Gastroesophageal sphincter (tissue), 4 donors: Measurements from ENCODE around the gene CPA4. TPM values are rescaled to one million over a fixed set of nuclear protein-coding genes. Genes with fewer than 3 reads are reported as not detected.

ENCODE experiments used
- ATAC-seq: fragments of 150-250 bp; one replicate; pipeline ENCODE4 v1.9.1; 2016; ENCODE audit warnings: mild to moderate bottlenecking, moderate library complexity
- H3K27ac ChIP-seq, 4 donors: fragments of 200-600 bp; sonication (generic) in 3 of 4; 1 replicate in 3 of 4; 2 replicates in 1 of 4; pipeline ENCODE4 v1.5.1; 2016 to 2019
- H3K27me3 ChIP-seq: fragments of 200-600 bp; sonication (generic); one replicate; pipeline ENCODE4 v1.5.1; 2019
- H3K36me3 ChIP-seq, 2 donors: fragments of 200-600 bp; sonication (generic); one replicate each; pipeline ENCODE4 v1.5.1; 2019; ENCODE audit warnings: control low read depth in 1 of 2
- H3K4me1 ChIP-seq, 3 donors: fragments of 200-600 bp; sonication (generic); 1 replicate in 2 of 3; 2 replicates in 1 of 3; pipeline ENCODE4 v1.5.1; 2016 to 2019; ENCODE audit warnings: control low read depth in 2 of 3
- H3K4me3 ChIP-seq, 2 donors: fragments of 200-600 bp; sonication (generic); one replicate each; pipeline ENCODE4 v1.5.1; 2019; ENCODE audit warnings: mild to moderate bottlenecking in 1 of 2, moderate library complexity in 1 of 2
- H3K9me3 ChIP-seq, 3 donors: fragments of 200-600 bp; sonication (generic); one replicate each; pipeline ENCODE4 v1.5.1; 2017 to 2019; ENCODE audit warnings: control low read depth in 2 of 3
- EP300 ChIP-seq: sonication (generic); formaldehyde crosslinking; IDR thresholded peaks from one replicate; pipeline ENCODE4 v1.6.1; 2017; ENCODE audit warnings: antibody characterized with exemption, mild to moderate bottlenecking
- POLR2A ChIP-seq, 2 donors: fragments of 450-650 bp; IDR thresholded peaks; one replicate each; pipeline ENCODE4 v1.6.1; 2017; ENCODE audit warnings: antibody characterized with exemption in 2 of 2, mild to moderate bottlenecking in 2 of 2, moderate library complexity in 1 of 2
- POLR2AphosphoS5 ChIP-seq: sonication (generic); formaldehyde crosslinking; IDR thresholded peaks from one replicate; pipeline ENCODE4 v1.6.1; 2017; ENCODE audit warnings: antibody characterized with exemption
- WGBS, 2 donors: methylation state at CpG; one replicate each; pipeline ENCODE4 v1.1.5; 2018; ENCODE audit warnings: low coverage in 1 of 2; 5-methylcytosine and 5-hydroxymethylcytosine counted together
- total RNA-seq, 4 donors: library from RNA; depleted of rRNA; stranded (reverse); fragments of >200 nt; gene quantifications; one replicate each; pipeline ENCODE4 v1.1.0, GENCODE V29; 2016
- TF ChIP-seq, protein P1 (sequence below), 4 experiments: fragments of 200-600 bp in 2 of 4; fragments of 450-650 bp in 2 of 4; sonication (generic) in 1 of 4; IDR thresholded peaks; one replicate each; pipeline ENCODE4 v1.5.1; 2017 to 2019; ENCODE audit warnings: antibody characterized with exemption in 4 of 4, mild to moderate bottlenecking in 2 of 4, moderate library complexity in 2 of 4

CPA4 gene
- total RNA-seq, 4 donors from 2014 or later, result 0.93 TPM; not detected in 3

DNA sequence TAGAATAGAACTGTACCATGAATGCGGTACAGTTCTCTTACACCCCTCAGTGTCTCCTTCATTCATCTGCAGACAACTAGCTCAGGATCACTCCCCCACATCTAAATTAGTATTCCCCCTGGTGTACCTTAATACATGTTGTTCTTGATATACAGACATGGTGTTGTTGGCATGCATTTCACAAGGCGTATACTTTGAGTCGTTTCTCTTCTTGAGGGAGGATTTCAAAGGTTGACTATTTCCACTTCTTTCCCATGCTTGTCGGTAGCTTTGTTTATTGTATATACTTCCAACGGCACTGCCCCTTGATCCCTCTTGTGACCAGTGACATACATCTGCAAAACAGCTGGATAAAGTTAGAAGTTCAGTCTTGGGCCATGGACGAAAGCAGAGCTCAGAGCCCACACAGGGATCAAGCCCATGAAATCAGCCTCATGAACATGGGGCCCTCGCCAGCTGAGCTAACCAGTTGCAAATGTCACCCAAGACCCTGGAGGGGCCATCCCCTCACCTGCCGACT is 8.6 kb downstream of the CPA4 start:
- Histone ChIP-seq H3K27me3 (no peaks in the 10 kb centered on the region), H3K9me3 (no peaks in the 10 kb centered on the region), H3K4me1 (no peaks in the 10 kb centered on the region), H3K36me3 (no peaks in the 10 kb centered on the region), H3K27ac (no peak overlapping the region), H3K4me3 (no peak overlapping the region)
- TF ChIP-seq POLR2A (IDR thresholded peaks at IDR 0.05) (no peak), POLR2AphosphoS5 (no peak), EP300 (no peak)
- TF ChIP-seq, protein P1, sequence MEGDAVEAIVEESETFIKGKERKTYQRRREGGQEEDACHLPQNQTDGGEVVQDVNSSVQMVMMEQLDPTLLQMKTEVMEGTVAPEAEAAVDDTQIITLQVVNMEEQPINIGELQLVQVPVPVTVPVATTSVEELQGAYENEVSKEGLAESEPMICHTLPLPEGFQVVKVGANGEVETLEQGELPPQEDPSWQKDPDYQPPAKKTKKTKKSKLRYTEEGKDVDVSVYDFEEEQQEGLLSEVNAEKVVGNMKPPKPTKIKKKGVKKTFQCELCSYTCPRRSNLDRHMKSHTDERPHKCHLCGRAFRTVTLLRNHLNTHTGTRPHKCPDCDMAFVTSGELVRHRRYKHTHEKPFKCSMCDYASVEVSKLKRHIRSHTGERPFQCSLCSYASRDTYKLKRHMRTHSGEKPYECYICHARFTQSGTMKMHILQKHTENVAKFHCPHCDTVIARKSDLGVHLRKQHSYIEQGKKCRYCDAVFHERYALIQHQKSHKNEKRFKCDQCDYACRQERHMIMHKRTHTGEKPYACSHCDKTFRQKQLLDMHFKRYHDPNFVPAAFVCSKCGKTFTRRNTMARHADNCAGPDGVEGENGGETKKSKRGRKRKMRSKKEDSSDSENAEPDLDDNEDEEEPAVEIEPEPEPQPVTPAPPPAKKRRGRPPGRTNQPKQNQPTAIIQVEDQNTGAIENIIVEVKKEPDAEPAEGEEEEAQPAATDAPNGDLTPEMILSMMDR (IDR thresholded peaks at IDR 0.05), result no peak
- 63 to 80% methylated on average over 4 to 8 of the region's 8 CpGs for WGBS, 2 donors
- no peak for ATAC-seq

DNA sequence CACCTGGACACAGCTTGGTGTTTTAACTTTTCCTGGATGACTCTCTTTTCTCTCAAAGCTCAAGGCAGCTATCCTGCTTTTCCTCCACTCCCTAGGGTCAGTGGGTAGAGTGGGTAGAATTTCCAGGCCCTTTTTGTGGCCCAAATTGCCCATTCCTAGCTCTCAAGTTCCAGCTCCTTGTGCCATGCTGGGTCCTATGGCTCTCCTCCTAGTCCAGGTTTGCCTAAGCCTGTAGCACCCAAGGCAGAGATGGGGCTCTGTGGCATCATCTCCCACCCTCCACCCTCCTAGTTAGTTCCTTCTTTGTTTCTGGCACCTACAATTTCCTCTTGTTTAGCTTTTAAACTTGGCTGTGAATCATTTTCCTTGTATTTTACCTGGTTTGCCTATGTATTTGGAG is 9.7 kb downstream of the CPA4 start:
- Histone ChIP-seq H3K9me3 (no peaks in the 10 kb centered on the region), H3K4me3 (no peak overlapping the region), H3K27me3 (no peaks in the 10 kb centered on the region), H3K27ac (no peak overlapping the region), H3K36me3 (no peaks in the 10 kb centered on the region), H3K4me1 (no peaks in the 10 kb centered on the region)
- no peak for ATAC-seq
- TF ChIP-seq EP300, result no peak
- TF ChIP-seq, protein P1 (IDR thresholded peaks at IDR 0.05), result no peak
- TF ChIP-seq POLR2AphosphoS5, result no peak
- no peak for TF ChIP-seq POLR2A (IDR thresholded peaks at IDR 0.05)

DNA sequence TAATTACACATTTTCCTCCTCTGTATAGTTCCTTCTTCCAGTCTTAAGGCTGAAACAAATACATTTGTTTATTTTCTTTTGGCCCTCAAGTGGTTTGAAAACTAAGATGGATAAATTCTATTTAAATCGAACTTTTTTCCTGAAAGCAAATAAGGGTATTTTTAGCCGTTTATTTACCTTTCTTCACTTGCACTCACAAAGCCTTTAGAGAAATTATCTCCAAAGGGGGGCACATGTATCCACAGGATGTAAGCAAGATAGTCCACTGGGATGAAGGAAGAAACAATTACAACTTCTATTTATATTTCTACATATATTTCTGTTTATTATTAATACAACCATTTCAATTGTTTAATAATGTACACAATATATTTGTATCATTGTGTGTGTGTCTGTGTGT is 10.2 kb downstream of the CPA4 start:
- TF ChIP-seq EP300 (no peak), POLR2A (IDR thresholded peaks at IDR 0.05) (no peak), POLR2AphosphoS5 (no peak)
- TF ChIP-seq, protein P1 (IDR thresholded peaks at IDR 0.05), result no peak
- no peak overlapping the region for H3K27ac ChIP-seq
- WGBS, 2 donors, result 36 to 65% methylated on average over 2 of the region's 2 CpGs
- no peak overlapping the region for H3K4me3 ChIP-seq
- no peaks in the 10 kb centered on the region for H3K4me1 ChIP-seq
- H3K9me3 ChIP-seq, result no peaks in the 10 kb centered on the region
- no peaks in the 10 kb centered on the region for H3K27me3 ChIP-seq
- H3K36me3 ChIP-seq, result no peaks in the 10 kb centered on the region
- ATAC-seq, result no peak

DNA sequence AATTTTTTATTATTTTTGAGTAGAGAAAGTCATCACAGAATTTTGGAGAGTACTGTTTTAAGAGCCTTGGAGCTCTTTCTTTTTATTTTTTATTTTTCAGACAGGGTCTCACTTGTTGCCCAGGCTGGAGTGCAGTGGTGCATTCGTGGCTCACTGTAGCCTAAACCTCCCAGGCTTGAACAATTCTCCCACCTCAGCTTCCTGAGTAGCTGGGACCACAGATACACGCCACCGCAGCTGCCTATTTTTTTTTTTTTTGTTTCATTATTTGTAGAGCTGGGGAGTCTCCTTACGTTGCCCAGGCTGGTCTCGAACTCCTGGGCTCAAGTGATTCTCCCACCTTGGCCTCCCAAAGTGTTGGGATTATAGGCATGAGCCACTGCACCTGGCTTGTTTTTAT is 10.6 kb downstream of the CPA4 start:
- Histone ChIP-seq H3K27me3 (no peaks in the 10 kb centered on the region), H3K4me3 (no peak overlapping the region), H3K36me3 (no peaks in the 10 kb centered on the region), H3K4me1 (no peaks in the 10 kb centered on the region), H3K27ac (no peak overlapping the region), H3K9me3 (no peaks in the 10 kb centered on the region)
- ATAC-seq, result no peak
- TF ChIP-seq, protein P1 (IDR thresholded peaks at IDR 0.05), result no peak
- TF ChIP-seq EP300, result no peak
- TF ChIP-seq POLR2A (IDR thresholded peaks at IDR 0.05), result no peak
- no peak for TF ChIP-seq POLR2AphosphoS5
- 64 to 100% methylated on average over 2 to 5 of the region's 5 CpGs for WGBS, 2 donors

DNA sequence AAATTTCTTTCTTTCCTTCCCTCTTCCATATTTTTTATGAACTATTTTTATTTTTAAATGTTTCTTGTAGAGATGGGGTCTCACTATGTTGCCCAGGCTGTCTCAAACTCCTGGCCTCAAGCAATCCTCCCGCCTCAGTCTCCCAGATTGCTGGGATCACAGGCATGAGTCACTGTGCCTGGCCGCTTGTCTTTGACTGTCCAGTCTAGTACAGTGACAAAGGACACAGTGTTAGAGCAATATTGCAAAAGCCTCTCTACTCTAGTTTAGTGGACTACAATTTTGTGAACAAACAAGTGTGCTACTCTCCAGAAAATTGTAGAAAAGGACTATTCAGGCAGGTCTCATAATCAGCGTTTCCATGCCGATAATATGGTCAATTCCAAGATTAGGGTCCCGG is 11.0 kb downstream of the CPA4 start:
- Histone ChIP-seq H3K9me3 (no peaks in the 10 kb centered on the region), H3K4me3 (no peak overlapping the region), H3K27me3 (no peaks in the 10 kb centered on the region), H3K36me3 (no peaks in the 10 kb centered on the region), H3K4me1 (no peaks in the 10 kb centered on the region), H3K27ac (no peak overlapping the region)
- ATAC-seq, result no peak
- TF ChIP-seq, protein P1 (IDR thresholded peaks at IDR 0.05), result no peak
- TF ChIP-seq POLR2A (IDR thresholded peaks at IDR 0.05) (no peak), POLR2AphosphoS5 (no peak), EP300 (no peak)
- WGBS, 2 donors, result 91 to 98% methylated on average over 3 to 4 of the region's 5 CpGs
